T follicular helper cell (primary cell): ENCODE data around the gene GPR152.
"Not testable (repeated sequence)": the region's sequence is repeated elsewhere in the genome, so short reads cannot be mapped to it uniquely, and the experiment has no call there.

Source experiments
- DNase-seq: peaks from one replicate; pipeline ENCODE4 v3.0.0-alpha.2; 2020; ENCODE audit warnings: low read depth

Gene GPR152

GRCh38 chr11:67466367-67466766 lies 13.8 kb upstream of the GPR152 start:
- DNase-seq = no peak

GRCh38 chr11:67465530-67465929 lies 13.0 kb upstream of the GPR152 start:
- DNase-seq = not testable (repeated sequence)

GRCh38 chr11:67465189-67465510 lies 12.6 kb upstream of the GPR152 start:
- DNase-seq = no peak

GRCh38 chr11:67464411-67465188 lies 12.1 kb upstream of the GPR152 start:
- peak; percentile 90 for DNase-seq

GRCh38 chr11:67463680-67464410 lies 11.3 kb upstream of the GPR152 start:
- DNase-seq = no peak

GRCh38 chr11:67463186-67463585 lies 10.7 kb upstream of the GPR152 start:
- DNase-seq = no peak

- DNase-seq = no peak
These were observed 5.7 kb upstream of the GPR152 start for GRCh38 chr11:67458266-67458665.

GRCh38 chr11:67457453-67457852 lies 4.9 kb upstream of the GPR152 start:
- DNase-seq = no peak

GRCh38 chr11:67456068-67456705 lies 3.7 kb upstream of the GPR152 start:
- DNase-seq = no peak

GRCh38 chr11:67455054-67455453 lies 2.5 kb upstream of the GPR152 start, which contains the start of gene CABP4:
Gene CABP4, plus strand, starts transcription at chr11:67455354. Its CDS starts 70 bp downstream, at chr11:67455424.
- DNase-seq = no peak

GRCh38 chr11:67453816-67454732 lies 1.5 kb upstream of the GPR152 start:
- no peak for DNase-seq

GRCh38 chr11:67451658-67451976 lies 912 bp downstream of the GPR152 start:
- no peak for DNase-seq

GRCh38 chr11:67450796-67451657 lies 1.5 kb downstream of the GPR152 start:
- no peak for DNase-seq

- no peak for DNase-seq
These were observed 3.2 kb downstream of the GPR152 start for GRCh38 chr11:67449116-67449844.

GRCh38 chr11:67448220-67448609 lies 4.3 kb downstream of the GPR152 start:
- no peak for DNase-seq

GRCh38 chr11:67445515-67445914 lies 7.0 kb downstream of the GPR152 start:
- no peak for DNase-seq

GRCh38 chr11:67442504-67443404 lies 9.8 kb downstream of the GPR152 start:
- DNase-seq = no peak

- DNase-seq = no peak
These were observed 10.7 kb downstream of the GPR152 start for GRCh38 chr11:67441731-67442351.

GRCh38 chr11:67441098-67441563 lies 11.4 kb downstream of the GPR152 start:
- no peak for DNase-seq
